Measurements from ENCODE around the gene RSPH9. TPM values are rescaled to one million over a fixed set of nuclear protein-coding genes. Genes with fewer than 3 reads are reported as not detected.

Gene RSPH9, protein sequence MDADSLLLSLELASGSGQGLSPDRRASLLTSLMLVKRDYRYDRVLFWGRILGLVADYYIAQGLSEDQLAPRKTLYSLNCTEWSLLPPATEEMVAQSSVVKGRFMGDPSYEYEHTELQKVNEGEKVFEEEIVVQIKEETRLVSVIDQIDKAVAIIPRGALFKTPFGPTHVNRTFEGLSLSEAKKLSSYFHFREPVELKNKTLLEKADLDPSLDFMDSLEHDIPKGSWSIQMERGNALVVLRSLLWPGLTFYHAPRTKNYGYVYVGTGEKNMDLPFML
- total RNA-seq: 0.15 and 0.32 TPM in 2 replicates

DNA sequence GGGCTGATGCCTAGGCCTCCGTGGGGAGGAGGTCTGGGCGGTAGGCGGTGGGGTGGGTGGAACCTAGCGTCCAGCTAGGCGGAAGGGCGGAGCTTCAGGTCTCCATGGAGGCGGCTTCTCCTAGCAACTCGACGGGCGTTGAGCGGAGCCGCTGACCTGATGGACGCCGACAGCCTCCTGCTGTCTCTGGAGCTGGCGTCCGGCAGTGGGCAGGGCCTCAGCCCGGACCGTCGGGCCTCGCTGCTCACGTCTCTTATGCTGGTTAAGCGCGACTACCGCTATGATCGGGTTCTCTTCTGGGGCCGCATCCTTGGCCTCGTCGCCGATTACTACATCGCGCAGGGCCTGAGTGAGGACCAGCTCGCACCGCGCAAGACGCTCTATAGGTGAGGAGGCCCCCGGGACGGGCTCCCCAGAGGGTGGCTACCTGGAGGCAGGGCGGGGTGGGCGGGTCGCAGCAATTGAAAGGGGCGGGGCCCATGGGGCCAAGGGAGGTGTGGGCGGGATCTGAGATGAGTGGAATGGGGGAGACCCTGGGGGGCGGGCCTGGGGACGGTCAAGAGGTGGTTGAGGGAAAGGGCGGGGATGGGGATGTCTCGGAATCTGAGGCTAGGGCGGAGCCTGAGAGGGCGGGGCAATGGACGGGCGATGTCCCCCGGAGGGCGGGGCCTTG is at the start of gene RSPH9:
Gene RSPH9 (plus strand): TSS at position 97 of the 673 bp plus-strand sequence. CDS start 63 bp downstream, at position 160.

DNA sequence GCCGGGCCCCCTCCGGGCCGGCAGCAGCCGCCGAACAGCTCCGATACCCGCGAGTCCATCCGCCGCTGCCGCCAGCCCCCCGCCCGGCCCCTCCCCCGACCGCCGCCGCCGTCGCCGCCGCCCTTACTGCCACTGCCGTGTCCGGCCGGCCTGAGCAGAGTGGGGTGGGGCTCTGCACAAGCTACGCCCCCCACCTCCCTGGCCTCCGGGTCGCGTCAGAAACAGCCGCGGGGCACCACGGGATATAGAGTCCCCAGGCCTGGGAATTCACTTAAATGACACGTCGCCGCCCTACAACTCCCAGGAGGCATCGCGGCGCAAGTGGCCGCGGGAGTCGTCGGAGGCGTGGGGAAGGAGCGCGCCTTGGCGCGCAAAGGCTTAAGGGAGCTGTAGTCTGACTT is 15.7 kb upstream of the RSPH9 start, which contains the start of gene GTPBP2:
Gene GTPBP2 (minus strand): TSS at position 161 of the 401 bp plus-strand sequence. CDS start 102 bp downstream, at position 59.

DNA sequence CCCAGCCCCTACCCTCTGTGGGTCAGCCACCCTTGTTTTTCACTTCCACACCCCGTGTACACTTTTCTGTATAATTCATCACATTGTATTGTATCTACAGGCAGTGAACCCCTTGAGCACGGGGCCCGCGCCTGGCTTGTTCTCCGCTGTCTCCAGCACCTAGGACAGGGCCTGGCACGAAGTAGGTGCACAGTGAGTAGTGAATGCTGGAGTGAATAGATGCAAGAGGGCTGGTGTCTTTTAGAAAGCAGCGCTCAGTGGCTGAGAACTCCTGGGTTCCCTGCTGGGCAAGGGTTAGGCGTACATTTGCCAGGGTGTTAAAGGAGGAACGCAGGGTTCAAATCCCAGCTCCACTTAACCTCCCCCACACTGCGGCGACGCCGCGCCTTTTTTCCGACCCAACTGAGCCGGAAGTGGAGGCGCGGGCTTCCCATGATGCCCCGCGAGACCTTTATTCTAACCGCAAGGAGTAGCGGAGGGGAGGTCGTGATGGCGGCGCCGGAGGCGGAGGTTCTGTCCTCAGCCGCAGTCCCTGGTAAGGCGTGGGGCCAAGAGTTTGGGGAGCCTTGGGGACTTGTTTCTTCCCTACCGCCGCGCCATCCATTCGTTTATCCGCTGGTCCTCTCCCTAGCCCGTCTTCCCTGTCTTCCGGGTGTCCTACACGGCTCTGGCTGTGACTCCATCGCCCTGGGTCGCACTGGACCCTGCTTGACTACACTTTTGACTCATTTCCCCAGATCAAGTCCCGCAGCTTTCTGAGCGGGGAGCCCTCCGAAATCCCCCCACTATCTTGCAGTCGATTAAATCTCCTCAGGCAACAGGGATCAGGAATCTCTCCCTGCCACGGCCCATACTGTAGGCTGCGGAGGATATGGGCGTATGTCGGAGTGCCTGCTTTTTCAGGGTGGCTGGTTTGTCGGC is 9.2 kb upstream of the RSPH9 start, which contains the start of gene MAD2L1BP:
Gene MAD2L1BP (plus strand): TSS at position 454 of the 921 bp plus-strand sequence. CDS start 36 bp downstream, at position 490.

DNA sequence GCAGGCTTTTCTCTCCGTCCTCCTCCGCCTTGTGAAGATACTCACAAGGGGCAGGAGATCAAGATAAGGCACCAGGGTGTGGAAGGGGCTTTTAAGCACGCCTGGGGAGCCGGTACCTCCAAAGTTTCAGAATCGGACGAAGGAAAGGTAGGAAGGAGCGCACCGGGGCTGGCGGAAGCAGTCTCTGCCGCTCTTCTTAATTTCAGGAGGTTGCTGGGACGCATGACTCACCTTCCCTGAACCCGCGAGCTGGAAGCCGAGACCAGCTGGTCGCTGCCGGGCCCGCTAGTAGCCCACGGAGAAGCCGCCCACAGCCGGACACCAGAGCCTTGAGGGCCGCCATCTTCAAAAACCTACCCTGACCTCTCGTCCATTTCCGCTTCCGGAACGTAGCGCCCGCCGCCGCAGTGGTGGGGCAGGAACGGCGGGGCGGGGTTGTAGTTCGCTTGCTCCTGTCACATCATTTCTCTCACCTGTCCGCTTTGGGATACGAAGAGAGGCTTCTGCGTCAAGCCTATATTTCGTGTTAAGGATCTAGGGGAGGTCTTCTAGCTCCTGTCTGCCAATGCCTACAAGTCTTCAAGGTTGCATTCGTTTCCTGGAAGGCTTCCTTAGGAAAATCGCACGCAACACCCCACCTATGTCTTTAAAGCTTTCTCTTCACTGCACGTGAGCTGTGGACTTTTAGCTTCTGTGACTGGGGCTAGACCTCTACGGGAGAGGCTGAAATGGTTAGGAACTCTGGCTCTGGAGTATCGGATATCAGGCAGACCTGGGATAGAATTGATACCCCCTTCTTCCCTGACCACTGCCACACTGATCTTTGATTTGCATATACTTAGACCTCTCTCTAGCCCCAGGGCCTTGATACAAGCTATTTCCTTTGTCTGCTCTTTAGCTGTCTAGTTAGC is 42.9 kb downstream of the RSPH9 start, which contains the start of gene MRPS18A:
Gene MRPS18A (minus strand): TSS at position 355 of the 911 bp plus-strand sequence. CDS start 12 bp downstream, at position 343.

Other genes with a start within 250 kb of the RSPH9 start
- 12.6 and 14.3 TPM in 2 replicates for gene ABCC10, start 217.5 kb upstream of the RSPH9 start, total RNA-seq
- 0.46 and 0.65 TPM in 2 replicates for gene DLK2, start 189.5 kb upstream of the RSPH9 start, total RNA-seq
- gene TJAP1, start 167.5 kb upstream of the RSPH9 start, total RNA-seq: 7.8 and 10.2 TPM in 2 replicates
- 0.15 and 0.32 TPM in 2 replicates for gene LRRC73, start 134.7 kb upstream of the RSPH9 start, total RNA-seq
- 94.5 and 122 TPM in 2 replicates for gene YIPF3, start 128.1 kb upstream of the RSPH9 start, total RNA-seq
- 51.5 and 51.6 TPM in 2 replicates for gene POLR1C, start 127.9 kb upstream of the RSPH9 start, total RNA-seq
- gene XPO5, start 69.0 kb upstream of the RSPH9 start, total RNA-seq: 25.3 and 28.7 TPM in 2 replicates
- 20.8 and 22.5 TPM in 2 replicates for gene POLH, start 68.9 kb upstream of the RSPH9 start, total RNA-seq
- 28.6 and 47.4 TPM in 2 replicates for gene GTPBP2, start 15.8 kb upstream of the RSPH9 start, total RNA-seq
- gene MAD2L1BP, start 9.2 kb upstream of the RSPH9 start, total RNA-seq: 29.9 and 64.0 TPM in 2 replicates
- 54.9 and 66.3 TPM in 2 replicates for gene MRPS18A, start 42.8 kb downstream of the RSPH9 start, total RNA-seq
- gene VEGFA, start 125.2 kb downstream of the RSPH9 start, total RNA-seq: 18.2 and 31.9 TPM in 2 replicates